GM12874 (cell line): ENCODE results near the gene SORCS2.

Source experiments
- TF ChIP-seq, protein P1 (sequence below): IDR thresholded peaks from 2 replicates; pipeline ENCODE4 v1.5.1; 2011; ENCODE audit warnings: low read depth, mild to moderate bottlenecking, control low read depth, low read length, moderate library complexity; ENCODE audit not compliant: insufficient read depth

SORCS2 gene

DNA sequence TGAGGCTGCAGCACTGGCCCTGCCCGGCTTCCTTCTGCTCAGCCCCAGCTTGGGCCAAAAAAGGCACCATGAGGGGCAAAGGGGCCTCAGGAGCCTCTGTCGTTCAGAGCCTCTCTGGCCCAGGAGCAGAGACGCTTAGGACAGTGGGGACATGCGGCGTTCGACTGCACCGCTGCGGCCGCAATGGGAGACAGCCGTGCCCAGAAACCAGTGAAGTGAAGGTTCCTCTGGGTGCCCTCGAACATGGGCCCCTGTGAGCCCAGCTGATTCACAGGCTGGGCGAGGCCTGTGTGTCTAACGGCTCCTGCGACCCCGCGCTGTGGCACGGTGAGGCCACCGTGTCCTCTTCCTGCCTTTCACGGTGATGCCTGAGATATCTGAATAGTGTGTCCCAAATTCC lies 512.3 kb downstream of the SORCS2 start:
- TF ChIP-seq, protein P1, sequence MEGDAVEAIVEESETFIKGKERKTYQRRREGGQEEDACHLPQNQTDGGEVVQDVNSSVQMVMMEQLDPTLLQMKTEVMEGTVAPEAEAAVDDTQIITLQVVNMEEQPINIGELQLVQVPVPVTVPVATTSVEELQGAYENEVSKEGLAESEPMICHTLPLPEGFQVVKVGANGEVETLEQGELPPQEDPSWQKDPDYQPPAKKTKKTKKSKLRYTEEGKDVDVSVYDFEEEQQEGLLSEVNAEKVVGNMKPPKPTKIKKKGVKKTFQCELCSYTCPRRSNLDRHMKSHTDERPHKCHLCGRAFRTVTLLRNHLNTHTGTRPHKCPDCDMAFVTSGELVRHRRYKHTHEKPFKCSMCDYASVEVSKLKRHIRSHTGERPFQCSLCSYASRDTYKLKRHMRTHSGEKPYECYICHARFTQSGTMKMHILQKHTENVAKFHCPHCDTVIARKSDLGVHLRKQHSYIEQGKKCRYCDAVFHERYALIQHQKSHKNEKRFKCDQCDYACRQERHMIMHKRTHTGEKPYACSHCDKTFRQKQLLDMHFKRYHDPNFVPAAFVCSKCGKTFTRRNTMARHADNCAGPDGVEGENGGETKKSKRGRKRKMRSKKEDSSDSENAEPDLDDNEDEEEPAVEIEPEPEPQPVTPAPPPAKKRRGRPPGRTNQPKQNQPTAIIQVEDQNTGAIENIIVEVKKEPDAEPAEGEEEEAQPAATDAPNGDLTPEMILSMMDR = no peak

DNA sequence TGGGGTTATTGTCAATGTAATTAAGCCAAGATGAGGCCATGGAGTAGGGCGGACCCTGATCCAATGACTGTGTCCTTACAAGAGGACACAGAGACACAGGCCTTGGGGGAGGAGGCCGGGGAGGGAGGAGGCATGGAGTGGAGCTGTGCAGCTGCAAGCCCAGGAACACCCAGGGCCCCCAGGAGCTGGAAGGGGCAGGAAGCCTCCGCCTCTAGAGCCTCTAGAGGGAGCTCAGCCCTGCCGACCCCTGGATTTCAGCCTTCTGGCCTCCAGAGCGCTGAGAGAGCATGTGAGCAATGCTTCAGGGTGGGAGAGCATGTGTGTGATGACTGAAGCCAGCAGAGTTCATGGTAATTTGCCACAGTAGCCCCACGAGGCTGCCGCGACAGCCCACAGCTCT lies 512.7 kb downstream of the SORCS2 start:
- TF ChIP-seq, protein P1 = no peak

DNA sequence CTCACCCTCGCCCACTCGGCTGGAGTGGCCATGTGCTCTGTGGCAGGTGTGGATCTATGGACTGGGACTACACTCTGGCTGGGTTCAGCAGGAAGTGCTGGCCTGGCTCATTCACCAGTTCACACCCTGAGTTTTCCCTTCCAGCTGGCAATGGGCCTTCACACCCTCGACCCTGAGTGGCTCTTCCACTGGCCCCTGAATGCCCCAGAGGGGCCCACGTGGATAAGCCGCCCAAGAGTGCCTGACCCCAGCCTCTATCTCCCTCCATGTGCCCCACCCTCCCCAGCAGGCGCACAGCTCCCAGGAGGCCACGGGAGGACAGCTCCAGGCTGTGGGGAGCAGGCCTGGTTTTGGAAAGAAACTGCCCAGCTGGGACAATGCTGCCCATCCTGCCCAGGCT lies 513.3 kb downstream of the SORCS2 start:
- TF ChIP-seq, protein P1 = no peak

DNA sequence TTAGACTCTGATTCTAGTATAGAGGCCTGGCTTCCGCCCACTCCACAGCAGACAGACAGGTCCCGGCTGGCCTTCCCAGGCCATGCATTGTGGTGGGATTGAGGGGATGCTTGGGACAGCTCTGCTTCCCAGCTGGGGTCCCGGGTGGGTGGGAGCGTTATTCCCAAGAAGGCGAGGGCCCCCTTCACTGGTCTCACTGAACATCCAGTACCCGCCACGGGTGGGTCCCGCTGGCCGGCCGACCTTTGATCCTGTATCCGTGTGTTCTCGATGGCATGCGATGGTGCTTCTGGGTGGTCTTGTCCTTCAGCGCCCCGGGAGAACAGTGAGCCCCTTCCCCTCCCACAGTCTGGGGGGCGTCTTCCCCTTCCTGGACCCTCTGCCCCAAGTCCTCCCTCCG lies 515.9 kb downstream of the SORCS2 start:
- TF ChIP-seq, protein P1 = no peak

DNA sequence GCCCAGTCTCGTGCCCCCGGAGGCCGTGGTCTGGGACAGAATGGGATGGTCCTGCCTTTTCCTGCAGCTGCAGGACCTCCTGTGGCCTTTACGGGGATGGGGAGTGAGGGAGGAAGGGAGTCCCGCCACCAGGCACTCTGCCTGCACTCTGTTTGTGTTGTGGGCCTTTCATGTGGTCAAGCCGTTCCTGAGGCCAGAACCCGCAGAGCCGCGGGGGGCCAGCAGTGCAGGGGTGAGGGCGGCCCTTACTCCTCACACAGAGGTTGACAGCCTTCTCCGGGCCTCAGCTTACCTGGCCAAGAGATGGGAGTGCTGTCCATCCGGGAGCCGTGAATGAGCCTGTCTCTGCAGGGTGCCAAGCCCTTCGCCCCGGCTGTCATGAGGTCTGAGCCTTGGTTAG lies 516.6 kb downstream of the SORCS2 start:
- TF ChIP-seq, protein P1 = no peak

DNA sequence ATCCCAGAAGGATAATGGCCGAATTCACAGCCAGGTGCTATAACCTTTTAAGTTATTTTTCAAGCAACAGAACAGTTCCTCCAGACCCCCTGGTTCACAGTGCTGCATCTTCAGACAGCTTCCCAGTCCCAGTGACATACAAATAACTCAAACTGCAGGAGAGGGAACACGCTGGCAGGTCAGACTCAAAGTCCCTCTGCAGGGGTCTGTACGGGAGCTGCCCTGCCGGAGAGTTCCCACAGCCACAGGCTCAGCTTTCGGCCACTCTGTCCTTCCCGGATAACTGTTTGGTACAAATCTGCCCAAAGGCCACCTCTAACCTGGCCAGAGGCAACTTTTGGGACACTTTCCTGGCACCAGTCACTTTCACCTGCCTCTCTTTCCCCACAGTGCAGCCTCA lies 517.1 kb downstream of the SORCS2 start:
- TF ChIP-seq, protein P1 = no peak

DNA sequence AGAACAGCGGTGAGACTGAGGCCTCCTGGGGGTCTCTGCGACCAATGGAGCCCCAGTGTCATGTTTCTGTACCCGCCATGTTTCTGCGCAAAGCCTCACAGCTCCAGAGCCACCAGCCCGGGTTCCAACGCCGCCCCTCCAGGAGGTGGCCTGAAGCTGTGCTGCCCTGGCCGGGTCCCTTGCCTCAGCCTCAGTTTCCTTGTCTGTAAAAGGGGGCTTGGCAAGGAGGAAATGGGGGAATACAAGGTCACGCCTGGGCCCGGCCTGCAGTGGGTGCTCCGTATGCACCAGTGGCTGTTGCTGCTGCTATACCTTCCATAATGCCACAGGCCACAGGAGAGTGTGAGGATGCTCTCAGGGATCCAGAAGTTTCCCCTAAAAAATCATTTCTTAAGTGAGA lies 517.8 kb downstream of the SORCS2 start:
- TF ChIP-seq, protein P1 = no peak
